ENCODE measurements around the gene KIF16B.

DNA sequence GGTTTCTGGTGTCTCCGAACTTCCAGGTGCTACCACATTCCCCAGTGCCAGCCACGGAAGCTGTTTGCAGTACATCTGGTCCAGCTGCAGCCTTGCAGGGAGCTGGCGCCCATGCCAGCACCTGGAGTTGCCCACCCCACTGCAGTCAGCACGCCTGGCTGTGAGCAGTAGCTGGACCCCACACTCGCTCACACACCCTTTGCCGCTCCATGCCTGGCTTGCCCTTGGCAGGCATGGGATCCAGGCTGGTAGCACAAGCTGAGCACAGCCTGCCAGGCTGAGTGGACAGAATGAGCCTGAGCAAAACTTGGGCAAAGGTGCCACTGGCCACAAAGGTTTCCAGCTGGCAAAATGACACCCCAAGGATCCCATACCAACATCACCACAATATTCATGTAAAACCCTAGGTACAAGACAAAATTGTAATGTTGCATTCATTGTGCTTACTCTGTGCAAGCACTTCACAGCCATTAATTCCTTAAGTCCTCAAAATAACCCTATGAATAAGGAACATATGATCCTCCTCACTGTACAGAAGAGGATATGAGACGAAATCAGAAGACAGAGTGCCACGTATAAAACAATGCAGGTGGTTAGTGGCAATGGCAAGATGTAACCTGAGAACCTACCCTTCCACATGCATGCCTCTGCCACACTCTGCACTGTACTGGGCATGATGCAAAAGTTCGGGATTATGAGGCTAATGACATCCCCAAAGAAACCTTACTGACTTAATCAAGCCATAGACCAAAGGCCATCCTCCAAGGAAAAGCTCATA lies 18.3 kb downstream of the KIF16B start:
- TF ChIP-seq, protein P1, sequence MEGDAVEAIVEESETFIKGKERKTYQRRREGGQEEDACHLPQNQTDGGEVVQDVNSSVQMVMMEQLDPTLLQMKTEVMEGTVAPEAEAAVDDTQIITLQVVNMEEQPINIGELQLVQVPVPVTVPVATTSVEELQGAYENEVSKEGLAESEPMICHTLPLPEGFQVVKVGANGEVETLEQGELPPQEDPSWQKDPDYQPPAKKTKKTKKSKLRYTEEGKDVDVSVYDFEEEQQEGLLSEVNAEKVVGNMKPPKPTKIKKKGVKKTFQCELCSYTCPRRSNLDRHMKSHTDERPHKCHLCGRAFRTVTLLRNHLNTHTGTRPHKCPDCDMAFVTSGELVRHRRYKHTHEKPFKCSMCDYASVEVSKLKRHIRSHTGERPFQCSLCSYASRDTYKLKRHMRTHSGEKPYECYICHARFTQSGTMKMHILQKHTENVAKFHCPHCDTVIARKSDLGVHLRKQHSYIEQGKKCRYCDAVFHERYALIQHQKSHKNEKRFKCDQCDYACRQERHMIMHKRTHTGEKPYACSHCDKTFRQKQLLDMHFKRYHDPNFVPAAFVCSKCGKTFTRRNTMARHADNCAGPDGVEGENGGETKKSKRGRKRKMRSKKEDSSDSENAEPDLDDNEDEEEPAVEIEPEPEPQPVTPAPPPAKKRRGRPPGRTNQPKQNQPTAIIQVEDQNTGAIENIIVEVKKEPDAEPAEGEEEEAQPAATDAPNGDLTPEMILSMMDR (IDR thresholded peaks at IDR 0.05; ENCODE audit: low read depth, low read length), result no peak
- TF ChIP-seq EZH2phosphoT487 (IDR thresholded peaks at IDR 0.05; ENCODE audit: low read depth), result no peak
